K562 (cell line): ENCODE measurements around the gene DCAF7. TPM values are rescaled to one million over a fixed set of nuclear protein-coding genes. Genes with fewer than 3 reads are reported as not detected.

Experiments
- BCL6 ChIP-seq: fragments of 250-450 bp; sonication (Bioruptor Pico); IDR thresholded peaks from 2 replicates; pipeline ENCODE4 v1.4.0; 2020
- HDAC2 ChIP-seq: fragments of 450-650 bp; IDR thresholded peaks from 2 replicates; pipeline ENCODE4 v1.6.1; 2016; ENCODE audit warnings: mild to moderate bottlenecking
- KAT8 ChIP-seq: fragments of 450-650 bp; IDR thresholded peaks from 2 replicates; pipeline ENCODE4 v1.6.1; 2016; ENCODE audit warnings: low read depth, mild to moderate bottlenecking
- KLF10 ChIP-seq: fragments of 250-450 bp; sonication (Bioruptor Pico); IDR thresholded peaks from 2 replicates; pipeline ENCODE4 v1.6.1; 2021; ENCODE audit warnings: matching md5 sums
- MCM3 ChIP-seq: fragments of 450-650 bp; IDR thresholded peaks from 2 replicates; pipeline ENCODE4 v1.6.1; 2016
- MCM5 ChIP-seq: fragments of 450-650 bp; IDR thresholded peaks from 2 replicates; pipeline ENCODE4 v1.6.1; 2016; ENCODE audit warnings: low read depth
- NCOR1 ChIP-seq: fragments of 450-650 bp; IDR thresholded peaks from 2 replicates; pipeline ENCODE4 v1.6.1; 2016; ENCODE audit warnings: mild to moderate bottlenecking, moderate library complexity
- NR2C1 ChIP-seq, 2 experiments: fragments of 450-650 bp; IDR thresholded peaks; 2 replicates each; pipeline ENCODE4 v1.6.1; 2017; ENCODE audit warnings: mild to moderate bottlenecking in 2 of 2, antibody characterized with exemption in 1 of 2, inconsistent platforms in 1 of 2, missing compliant biosample characterization in 1 of 2, missing genetic modification characterization in 1 of 2
- PRMT5 ChIP-seq: sonication (generic); formaldehyde crosslinking; IDR thresholded peaks from 2 replicates; pipeline ENCODE4 v1.5.0; 2020; ENCODE audit warnings: missing genetic modification reagents
- SIRT6 ChIP-seq: IDR thresholded peaks from one replicate; pipeline ENCODE4 v1.6.1; 2012; ENCODE audit warnings: low read depth, mild to moderate bottlenecking, control low read depth, inconsistent platforms, low read length, moderate library complexity
- U2AF1 ChIP-seq: fragments of 200-400 bp; formaldehyde crosslinking; optimal IDR thresholded peaks from 2 replicates; pipeline ENCODE3; 2017; ENCODE audit warnings: mild to moderate bottlenecking, low read depth, low read length, moderate library complexity
- ZBTB11 ChIP-seq, 3 experiments: fragments of 200-800 bp in 1 of 3; fragments of 250-450 bp in 1 of 3; fragments of 450-650 bp in 1 of 3; sonication (Bioruptor Pico) in 1 of 3; sonication (Bioruptor generic) in 1 of 3; formaldehyde crosslinking in 1 of 3; IDR thresholded peaks; 2 replicates each; pipeline versions ENCODE4 v1.6.1 to v1.8.0; 2016 to 2022; ENCODE audit warnings: mild to moderate bottlenecking in 2 of 3, missing genetic modification characterization in 2 of 3, missing compliant biosample characterization in 1 of 3, moderate library complexity in 1 of 3
- ZFPM2 ChIP-seq: fragments of 250-450 bp; sonication (Bioruptor Pico); IDR thresholded peaks from 2 replicates; pipeline ENCODE4 v1.5.1; 2022; ENCODE audit warnings: mild to moderate bottlenecking
- ZFX ChIP-seq: sonication (generic); formaldehyde crosslinking; IDR thresholded peaks from 2 replicates; pipeline ENCODE4 v1.8.0; 2022; ENCODE audit warnings: mild to moderate bottlenecking, missing genetic modification reagents, moderate library complexity
- ZNF12 ChIP-seq: sonication (generic); formaldehyde crosslinking; IDR thresholded peaks from 2 replicates; pipeline ENCODE4 v1.4.0; 2020; ENCODE audit warnings: mild to moderate bottlenecking, missing genetic modification reagents
- ZNF24 ChIP-seq: fragments of 450-650 bp; IDR thresholded peaks from 2 replicates; pipeline ENCODE4 v1.6.1; 2016
- ZNF311 ChIP-seq: fragments of 250-450 bp; sonication (Bioruptor Pico); IDR thresholded peaks from 2 replicates; pipeline ENCODE4 v1.4.0; 2020; ENCODE audit warnings: mild to moderate bottlenecking, moderate library complexity
- ZNF316 ChIP-seq: fragments of 450-650 bp; IDR thresholded peaks from 2 replicates; pipeline ENCODE4 v1.6.1; 2016
- ZNF696 ChIP-seq: fragments of 250-450 bp; sonication (Bioruptor Pico); conservative IDR thresholded peaks from 2 replicates; pipeline ENCODE4 v1.4.0; 2020; ENCODE audit warnings: mild to moderate bottlenecking, moderate library complexity
- polyA plus RNA-seq, 8 experiments: library from polyadenylated mRNA; depleted of rRNA in 4 of 8; stranded (reverse) in 5 of 8; unstranded in 3 of 8; fragments of >200 nt; fragmentation: Nextera tagmentation in 2 of 8; fragmentation: Illumina TruSeq in 1 of 8; extraction: Ambion mirVana in 2 of 8; extraction: Trizol in 1 of 8; gene quantifications; 2 replicates each; pipeline versions ENCODE4 v1.2.1 to v1.2.3, GENCODE V29; 2011 to 2014; ENCODE audit warnings: inconsistent platforms in 1 of 8, missing spikeins in 1 of 8
- total RNA-seq, 7 experiments: library from RNA; depleted of rRNA in 6 of 7; stranded (reverse); fragments of >200 nt in 6 of 7; fragmentation: Illumina TruSeq in 2 of 7; extraction: Trizol in 2 of 7; gene quantifications; 2 replicates each; pipeline versions ENCODE4 v1.2.1 to v1.2.3, GENCODE V29; 2011 to 2021; ENCODE audit warnings: low replicate concordance in 1 of 7

The DCAF7 gene
- total and polyA plus RNA-seq, 9 of the 15 experiments (the other 6 are each of a cell fraction or from before 2014, with no cell fraction given): 30.8 to 123 (median 40.2) TPM

- TF ChIP-seq NR2C1 (IDR thresholded peaks at IDR 0.05): peak; percentile 70
- peak; percentile 89 for TF ChIP-seq NR2C1 (tag; IDR thresholded peaks at IDR 0.05)
- no peak for TF ChIP-seq ZFPM2 (CRISPR knock-in tag)
- TF ChIP-seq ZNF24: peak; percentile 58; the same call in 1 of the 2 replicates
- no peak for TF ChIP-seq ZNF696 (CRISPR knock-in tag)
- 0 out of 2 replicates have a peak, but pooled peaks have one; percentile 30 for TF ChIP-seq BCL6 (CRISPR knock-in tag)
- TF ChIP-seq NCOR1: no peak
- no peak for TF ChIP-seq KLF10
- peak; percentile 98 to 100 (median 100) for TF ChIP-seq ZBTB11 (CRISPR knock-in tag; IDR thresholded peaks at IDR 0.05)
- no peak for TF ChIP-seq ZNF316
- peak; percentile 74 for TF ChIP-seq U2AF1
- TF ChIP-seq MCM5: no peak
- TF ChIP-seq MCM3: no peak
- TF ChIP-seq HDAC2: peak; percentile 39; the same call in 1 of the 2 replicates
- TF ChIP-seq ZNF311 (CRISPR knock-in tag): no peak
- no peak for TF ChIP-seq SIRT6
- peak; percentile 70; the same call in 1 of the 2 replicates for TF ChIP-seq KAT8
- no peak for TF ChIP-seq PRMT5 (CRISPR knock-in tag)
- TF ChIP-seq ZNF12 (CRISPR knock-in tag): no peak
- peak; percentile 87 for TF ChIP-seq ZFX (CRISPR knock-in tag)
Observed at GRCh38 chr17:63600569-63601438, 50.5 kb downstream of the DCAF7 start, which contains the start of gene TACO1 (continued).
